IPS DF 6.9 (cell line): ENCODE results near the gene TRMT2A.
A peak's percentile ranks its signal among the peaks of the same experiment; 100 is the strongest.

Experiments used
- DNase-seq: peaks from one replicate; pipeline ENCODE4 v3.0.0-alpha.2; 2013; ENCODE audit warnings: low read depth, low spot score
- H3K27ac ChIP-seq: one replicate; pipeline ENCODE4 v1.5.1; 2013; ENCODE audit warnings: low read length, control low read depth
- H3K27me3 ChIP-seq: 2 replicates; pipeline ENCODE4 v1.6.1; 2013; ENCODE audit warnings: mild to moderate bottlenecking, low read length; ENCODE audit not compliant: control insufficient read depth, insufficient read depth
- H3K36me3 ChIP-seq: 2 replicates; pipeline ENCODE4 v1.6.1; 2013; ENCODE audit warnings: low read length; ENCODE audit not compliant: control insufficient read depth, insufficient read depth
- H3K4me1 ChIP-seq: 2 replicates; pipeline ENCODE4 v1.6.1; 2013; ENCODE audit warnings: low read length; ENCODE audit not compliant: control insufficient read depth, insufficient read depth
- H3K4me3 ChIP-seq: 2 replicates; pipeline ENCODE4 v1.5.1; 2013; ENCODE audit warnings: mild to moderate bottlenecking, low read length
- H3K9me3 ChIP-seq: 2 replicates; pipeline ENCODE4 v1.6.1; 2013; ENCODE audit warnings: low read length, inconsistent platforms; ENCODE audit not compliant: control insufficient read depth, insufficient read depth
- WGBS: extraction: QIAGEN DNeasy Blood & Tissue Kit; methylation state at CpG from one replicate; pipeline ENCODE4 v1.1.7; 2013; ENCODE audit warnings: mixed read lengths, missing lambda C conversion rate; ENCODE audit not compliant: insufficient read length, insufficient coverage; 5-methylcytosine and 5-hydroxymethylcytosine counted together

TRMT2A gene

DNA sequence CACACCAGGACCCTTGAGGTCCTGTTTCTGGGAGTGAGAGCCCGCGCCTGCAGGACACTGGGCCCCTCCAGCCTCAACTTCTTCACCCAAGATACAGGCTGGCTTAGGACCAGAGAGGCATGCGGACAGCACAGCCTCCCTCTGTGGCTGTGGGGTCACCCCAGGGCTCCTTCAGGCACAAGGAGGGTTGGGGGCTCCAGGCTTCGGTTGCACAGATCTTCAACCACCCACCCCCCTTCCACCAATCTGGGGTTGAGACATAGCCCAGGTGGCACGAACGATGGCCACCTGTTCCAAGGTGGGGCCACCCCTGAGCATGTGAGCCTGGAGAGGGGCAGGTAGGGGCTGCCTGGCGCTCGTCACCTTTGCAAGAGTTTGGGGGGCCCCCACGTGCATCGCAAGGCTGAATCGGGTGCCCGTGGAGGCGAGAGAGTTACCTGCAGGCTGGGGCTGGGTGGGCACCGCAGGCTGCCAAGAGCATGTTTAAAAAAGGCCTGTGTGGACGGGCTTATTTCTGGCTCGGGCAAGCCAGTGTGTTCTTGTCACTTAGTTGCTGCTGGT is 15.7 kb upstream of the TRMT2A start:
- Histone ChIP-seq H3K4me1 (peaks cover 4% of the 10 kb centered on the region; the same call in 1 of the 2 replicates), H3K4me3 (peak overlapping the region; percentile 61; the same call in 1 of the 2 replicates), H3K9me3 (no peaks in the 10 kb centered on the region), H3K27ac (no peak overlapping the region), H3K36me3 (no peaks in the 10 kb centered on the region; the same call in 1 of the 2 replicates), H3K27me3 (no peaks in the 10 kb centered on the region)
- no peak for DNase-seq
- WGBS = no CpG with 5 or more reads among the region's 16 CpGs

DNA sequence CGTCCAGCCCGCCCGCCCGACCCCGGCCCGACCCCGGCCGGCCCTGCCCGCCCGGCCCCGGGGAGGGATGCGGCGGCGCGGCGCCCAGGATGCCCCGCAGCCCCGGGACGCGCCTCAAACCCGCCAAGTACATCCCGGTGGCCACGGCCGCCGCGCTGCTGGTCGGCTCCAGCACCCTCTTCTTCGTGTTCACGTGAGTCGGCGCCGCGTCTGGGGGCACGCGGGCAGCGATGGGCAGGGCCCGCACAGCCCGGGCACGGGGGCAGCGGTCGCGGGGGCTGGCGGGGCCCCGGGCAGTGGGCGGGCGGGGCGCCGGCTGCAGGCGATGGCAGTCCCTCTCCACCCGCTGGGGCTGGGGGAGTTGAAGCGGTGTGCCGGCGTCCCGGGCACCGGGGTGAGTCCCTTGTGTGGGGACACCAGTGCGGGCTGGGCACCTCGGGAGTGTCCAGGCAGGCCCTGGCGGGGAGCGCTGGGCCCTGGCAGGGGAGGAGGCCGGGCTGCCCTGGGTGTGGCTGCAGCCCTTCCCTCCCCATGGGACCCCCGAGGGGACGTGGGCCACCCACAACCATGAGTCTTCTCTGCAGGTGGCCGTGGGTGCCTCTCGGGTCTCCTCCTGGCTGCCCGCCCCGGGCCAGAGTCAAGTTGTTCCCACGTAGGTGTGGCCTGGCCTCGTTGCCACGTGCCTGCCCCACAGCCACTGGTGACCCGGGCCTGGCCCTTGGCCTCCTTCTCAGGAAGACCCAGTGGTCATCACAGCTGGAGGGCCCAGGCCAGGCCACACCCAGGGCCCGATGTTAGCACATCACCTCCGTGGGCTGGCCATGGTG is 15.0 kb upstream of the TRMT2A start:
- H3K27ac ChIP-seq = no peak overlapping the region
- peaks cover 5% of the 10 kb centered on the region; the same call in 1 of the 2 replicates for H3K36me3 ChIP-seq
- DNase-seq = no peak
- peak overlapping the region; percentile 61; the same call in 1 of the 2 replicates for H3K4me3 ChIP-seq
- no peaks in the 10 kb centered on the region for H3K27me3 ChIP-seq
- H3K9me3 ChIP-seq = no peaks in the 10 kb centered on the region
- WGBS = no CpG with 5 or more reads among the region's 72 CpGs
- H3K4me1 ChIP-seq = peaks cover 4% of the 10 kb centered on the region; the same call in 1 of the 2 replicates

DNA sequence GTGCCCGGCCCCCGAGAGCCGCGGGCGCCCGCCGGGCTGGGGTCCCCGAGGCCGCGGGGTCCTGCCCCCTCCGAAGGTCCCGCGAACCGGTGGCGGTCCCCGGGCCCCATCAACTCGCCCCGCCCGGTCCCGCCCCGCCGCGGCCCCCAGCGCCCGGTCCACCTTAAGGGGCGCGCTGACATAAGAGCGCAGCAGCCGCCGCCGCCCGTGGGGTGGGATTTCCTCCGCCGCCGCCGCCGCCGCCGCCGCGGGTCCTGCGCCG is 14.5 kb upstream of the TRMT2A start, which contains the start of gene ZDHHC8:
TSS of gene ZDHHC8 (plus strand) at position 208 of the 262 bp plus-strand sequence. CDS start 144 bp downstream, outside the sequence.
- H3K4me1 ChIP-seq = peaks cover 4% of the 10 kb centered on the region; the same call in 1 of the 2 replicates
- H3K4me3 ChIP-seq = peak within 1 kb of the TSS; percentile 83; the same call in 1 of the 2 replicates
- no CpG with 5 or more reads among the region's 43 CpGs for WGBS
- H3K36me3 ChIP-seq = peaks cover 8% of the 10 kb centered on the region
- H3K9me3 ChIP-seq = no peaks in the 10 kb centered on the region
- no peak within 1 kb of the TSS for H3K27ac ChIP-seq
- no peak for DNase-seq
- no peaks in the 10 kb centered on the region for H3K27me3 ChIP-seq

DNA sequence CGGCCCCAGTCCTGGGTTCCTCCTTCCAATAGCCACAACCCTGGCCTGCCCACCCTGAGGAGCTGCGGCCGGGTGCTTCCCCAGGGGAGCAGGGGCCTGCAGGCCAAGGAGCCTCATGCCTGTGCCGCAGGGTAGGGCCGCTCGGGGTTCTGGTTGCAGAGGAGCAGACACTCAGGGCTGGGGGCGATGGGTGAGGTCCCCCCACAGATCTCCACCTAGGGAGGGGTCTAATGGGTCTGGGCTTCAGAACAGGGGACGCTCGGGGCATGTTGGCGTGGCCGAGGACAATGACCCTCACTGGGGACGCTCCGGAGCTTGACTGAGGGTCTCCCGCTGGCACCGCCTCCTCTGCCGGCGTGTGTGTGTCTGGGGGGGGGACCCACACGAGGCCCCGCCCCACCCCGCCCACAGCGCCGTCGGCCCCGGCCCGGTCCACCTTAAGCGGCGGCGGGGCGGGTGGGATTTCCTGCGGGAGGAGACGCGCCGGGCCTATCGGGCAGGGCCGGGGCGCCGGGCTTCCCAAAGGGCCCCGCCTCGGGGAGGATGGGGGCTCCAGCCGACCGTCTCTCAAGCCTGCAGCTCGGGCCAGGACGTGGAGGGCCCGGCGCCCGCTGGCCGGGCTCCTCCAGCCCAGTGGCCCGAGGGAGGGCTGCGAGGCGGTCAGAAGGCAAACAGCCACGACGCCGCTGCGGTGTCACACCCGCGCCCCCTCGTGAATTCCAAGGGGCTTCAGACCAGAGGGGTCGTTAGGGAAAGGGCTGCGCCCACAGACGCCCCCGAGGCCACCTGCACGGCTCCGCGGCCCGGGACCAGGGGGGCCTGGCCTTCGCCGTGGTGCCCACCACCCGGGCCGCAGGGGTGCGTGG is 13.9 kb upstream of the TRMT2A start:
- no CpG with 5 or more reads among the region's 70 CpGs for WGBS
- DNase-seq = no peak
- Histone ChIP-seq H3K9me3 (no peaks in the 10 kb centered on the region), H3K27ac (no peak overlapping the region), H3K36me3 (peaks cover 13% of the 10 kb centered on the region), H3K4me1 (peaks cover 4% of the 10 kb centered on the region; the same call in 1 of the 2 replicates), H3K27me3 (no peaks in the 10 kb centered on the region), H3K4me3 (peak overlapping the region; percentile 83; the same call in 1 of the 2 replicates)

DNA sequence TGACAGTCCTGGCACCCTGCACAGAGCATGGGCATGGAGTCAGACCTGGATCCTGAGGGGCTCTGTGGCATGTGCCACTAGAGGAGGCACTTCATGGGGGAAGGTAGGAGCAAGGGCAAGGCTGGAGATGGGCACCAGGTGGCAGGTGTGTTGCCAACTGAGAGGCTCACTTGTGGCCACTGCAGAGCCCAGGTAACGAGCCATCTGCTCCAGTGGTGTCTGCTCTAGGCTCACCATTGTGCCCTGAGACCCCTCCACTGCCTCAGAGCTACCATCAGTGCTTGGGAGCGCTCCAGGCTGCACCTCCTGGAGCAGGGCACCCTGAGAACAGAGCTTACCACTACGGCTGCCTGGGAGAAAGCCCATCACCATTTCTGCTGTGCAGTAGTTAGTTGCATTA is 13.3 kb upstream of the TRMT2A start:
- DNase-seq = no peak
- no peak overlapping the region for H3K27ac ChIP-seq

DNA sequence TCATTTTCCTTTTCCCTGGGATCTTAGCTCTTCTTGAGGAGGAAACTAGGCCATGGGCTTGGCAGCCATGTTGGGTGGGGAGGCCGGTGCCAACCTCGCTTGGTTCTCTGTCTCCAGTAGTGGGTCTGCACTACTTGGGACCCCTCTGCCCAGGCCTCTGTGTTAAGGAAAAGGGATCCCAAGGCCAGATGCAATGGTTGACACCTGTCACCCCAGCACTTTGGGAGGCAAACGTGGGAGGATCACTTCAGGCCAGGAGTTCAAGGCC is 12.7 kb upstream of the TRMT2A start:
- WGBS = no CpG with 5 or more reads among the region's 3 CpGs
- Histone ChIP-seq H3K4me1 (peaks cover 4% of the 10 kb centered on the region; the same call in 1 of the 2 replicates), H3K27me3 (no peaks in the 10 kb centered on the region), H3K36me3 (peaks cover 26% of the 10 kb centered on the region), H3K9me3 (no peaks in the 10 kb centered on the region), H3K4me3 (no peak overlapping the region), H3K27ac (no peak overlapping the region)
- DNase-seq = no peak

More for the DNA sequence above, 13.3 kb upstream of the TRMT2A start:
- WGBS = no CpG with 5 or more reads among the region's 3 CpGs
- Histone ChIP-seq H3K4me3 (no peak overlapping the region), H3K27me3 (no peaks in the 10 kb centered on the region), H3K9me3 (no peaks in the 10 kb centered on the region), H3K36me3 (peaks cover 20% of the 10 kb centered on the region), H3K4me1 (peaks cover 4% of the 10 kb centered on the region; the same call in 1 of the 2 replicates)

DNA sequence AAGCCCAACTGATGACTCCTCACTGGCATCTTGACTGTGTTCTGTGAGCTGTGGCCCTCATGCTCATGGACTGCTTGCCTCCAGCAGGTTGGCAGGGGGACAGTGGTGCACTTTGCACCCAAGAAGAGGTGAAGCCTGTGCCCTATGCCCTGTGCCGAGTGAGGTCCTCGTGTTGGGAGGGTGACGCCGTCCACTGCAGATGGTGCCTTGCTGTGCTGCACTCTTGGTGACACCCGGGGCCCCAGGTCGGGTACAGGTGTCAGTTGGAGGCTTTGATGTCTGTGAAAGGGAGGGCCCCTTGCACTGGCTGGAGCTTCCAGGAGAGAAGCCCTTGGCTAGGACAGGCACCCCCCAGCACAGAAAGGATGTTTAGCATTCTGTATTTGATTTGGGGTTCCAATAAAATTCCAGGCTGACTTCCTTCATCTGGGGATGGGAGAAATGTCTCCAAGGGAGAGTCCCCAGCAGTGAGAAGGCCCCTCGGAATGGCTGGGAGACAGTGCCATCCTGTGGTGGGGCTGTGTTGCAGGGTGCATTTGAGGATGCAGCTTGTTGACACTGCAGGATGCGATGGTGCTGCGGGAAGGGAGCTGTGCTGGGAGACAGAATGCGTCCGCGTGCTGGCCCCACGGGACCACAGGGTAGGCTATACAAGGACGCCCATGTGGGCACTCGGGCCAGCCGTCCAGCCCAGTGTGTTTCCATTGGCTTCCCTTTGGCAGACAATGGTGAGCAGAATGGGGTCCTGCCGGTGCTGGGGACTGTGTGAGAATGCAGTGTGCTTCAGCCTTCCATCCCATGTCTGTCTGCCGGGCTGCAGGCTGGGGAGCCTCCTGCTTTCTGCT is 12.1 kb upstream of the TRMT2A start:
- Histone ChIP-seq H3K27ac (no peak overlapping the region), H3K4me3 (no peak overlapping the region), H3K9me3 (no peaks in the 10 kb centered on the region), H3K4me1 (peaks cover 4% of the 10 kb centered on the region; the same call in 1 of the 2 replicates), H3K27me3 (no peaks in the 10 kb centered on the region), H3K36me3 (peaks cover 32% of the 10 kb centered on the region)
- no CpG with 5 or more reads among the region's 18 CpGs for WGBS
- no peak for DNase-seq

DNA sequence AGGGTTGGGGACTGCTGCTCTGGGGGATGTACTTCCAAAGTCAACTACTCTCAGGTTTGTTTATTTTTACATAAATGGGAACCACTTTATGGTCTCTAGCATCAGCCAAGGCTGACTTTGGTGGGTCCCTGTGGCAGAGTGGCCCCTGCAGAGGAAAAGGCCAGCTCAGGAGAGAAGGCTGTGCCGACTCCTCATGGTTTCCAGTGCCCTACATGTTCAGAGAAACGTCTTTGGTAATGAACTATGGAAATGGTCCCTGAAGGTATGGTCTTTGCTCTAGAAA is 11.5 kb upstream of the TRMT2A start:
- H3K4me1 ChIP-seq = peaks cover 4% of the 10 kb centered on the region; the same call in 1 of the 2 replicates
- no peak for DNase-seq
- peaks cover 36% of the 10 kb centered on the region for H3K36me3 ChIP-seq
- H3K27ac ChIP-seq = no peak overlapping the region
- H3K9me3 ChIP-seq = no peaks in the 10 kb centered on the region
- no peaks in the 10 kb centered on the region for H3K27me3 ChIP-seq
- WGBS = no CpG with 5 or more reads among the region's 2 CpGs
- H3K4me3 ChIP-seq = no peak overlapping the region

DNA sequence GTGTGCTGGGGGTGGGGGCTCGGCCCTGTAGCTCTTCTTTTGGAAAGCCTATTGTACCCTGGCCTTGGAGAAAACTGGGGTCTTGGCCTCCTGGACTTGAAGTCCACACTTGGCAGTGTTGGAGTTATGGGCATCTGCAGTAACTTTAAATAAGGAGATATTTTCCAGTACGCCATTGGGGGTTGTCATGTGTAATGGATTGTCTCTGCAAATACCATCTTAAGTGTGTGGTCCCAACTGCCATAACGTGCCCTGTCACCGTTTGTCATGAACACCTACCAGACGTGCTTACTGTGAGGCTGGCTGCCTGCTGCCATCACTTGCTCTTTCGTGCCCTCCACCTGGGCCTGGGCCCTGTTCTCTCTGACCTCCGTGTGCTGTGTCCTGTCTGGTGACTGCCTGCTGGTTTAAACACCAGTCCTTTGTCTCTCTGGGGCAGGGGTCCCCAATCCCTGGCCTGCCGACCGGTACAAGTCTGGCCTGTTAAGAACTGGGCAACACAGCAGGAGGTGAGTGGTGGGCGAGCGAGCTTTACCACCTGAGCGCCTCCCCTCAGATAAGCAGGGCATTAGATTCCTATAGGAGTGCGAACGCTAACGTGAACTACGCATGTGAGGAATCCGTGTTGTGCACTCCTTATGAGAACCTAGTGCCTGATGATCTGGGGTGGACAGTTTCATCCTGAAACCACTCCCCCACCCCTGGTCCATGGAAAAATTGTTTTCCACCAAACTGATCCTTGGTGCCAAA is 11.0 kb upstream of the TRMT2A start:
- Histone ChIP-seq H3K36me3 (peaks cover 39% of the 10 kb centered on the region), H3K4me1 (peaks cover 4% of the 10 kb centered on the region; the same call in 1 of the 2 replicates), H3K9me3 (no peaks in the 10 kb centered on the region), H3K27me3 (no peaks in the 10 kb centered on the region), H3K27ac (no peak overlapping the region), H3K4me3 (no peak overlapping the region)
- DNase-seq = no peak
- WGBS = no CpG with 5 or more reads among the region's 17 CpGs
